HEK293T (cell line): ENCODE data around the gene TBC1D22A.

Source experiments
- CTCF ChIA-PET: fragments of 350-600 bp; formaldehyde crosslinking; extraction: SDS; loops from one replicate; lab custom pipeline; 2021; ENCODE audit warnings: antibody characterized with exemption, inconsistent platforms; lab: Yijun Ruan, JAX
- POLR2A ChIA-PET: fragments of 350-600 bp; formaldehyde crosslinking; extraction: SDS; loops from one replicate; lab custom pipeline; 2020; ENCODE audit warnings: antibody characterized with exemption, inconsistent platforms; lab: Yijun Ruan, JAX
- DNase-seq: peaks from one replicate; pipeline ENCODE4 v3.0.0; 2012; ENCODE audit warnings: mixed read lengths; ENCODE audit errors: extremely low spot score
- ARNT ChIP-seq: fragments of 450-650 bp; IDR thresholded peaks from 2 replicates; pipeline ENCODE4 v1.6.1; 2017; ENCODE audit warnings: mild to moderate bottlenecking
- BHLHE40 ChIP-seq: fragments of 450-650 bp; IDR thresholded peaks from 2 replicates; pipeline ENCODE4 v1.6.1; 2016; ENCODE audit warnings: mild to moderate bottlenecking, moderate library complexity, borderline replicate concordance
- CTBP1 ChIP-seq: fragments of 450-650 bp; IDR thresholded peaks from 2 replicates; pipeline ENCODE4 v1.6.1; 2016; ENCODE audit warnings: borderline replicate concordance
- ELF4 ChIP-seq: fragments of 450-650 bp; IDR thresholded peaks from 2 replicates; pipeline ENCODE4 v1.6.1; 2017; ENCODE audit warnings: antibody characterized with exemption
- FOXA1 ChIP-seq: fragments of 450-650 bp; IDR thresholded peaks from 2 replicates; pipeline ENCODE4 v1.6.1; 2016; ENCODE audit warnings: mild to moderate bottlenecking
- FOXK2 ChIP-seq: fragments of 450-650 bp; IDR thresholded peaks from 2 replicates; pipeline ENCODE4 v1.6.1; 2016; ENCODE audit warnings: mild to moderate bottlenecking
- FOXM1 ChIP-seq: fragments of 450-650 bp; IDR thresholded peaks from 2 replicates; pipeline ENCODE4 v1.6.1; 2017; ENCODE audit warnings: mild to moderate bottlenecking, borderline replicate concordance
- HDGF ChIP-seq: fragments of 450-650 bp; IDR thresholded peaks from 2 replicates; pipeline ENCODE4 v1.6.1; 2017; ENCODE audit warnings: antibody characterized with exemption, borderline replicate concordance
- L3MBTL2 ChIP-seq: fragments of 450-650 bp; conservative IDR thresholded peaks from 2 replicates; pipeline ENCODE4 v1.6.1; 2016; ENCODE audit warnings: mild to moderate bottlenecking
- LEF1 ChIP-seq: fragments of 450-650 bp; IDR thresholded peaks from 2 replicates; pipeline ENCODE4 v1.6.1; 2017; ENCODE audit warnings: mild to moderate bottlenecking, borderline replicate concordance
- NFRKB ChIP-seq: fragments of 450-650 bp; IDR thresholded peaks from 2 replicates; pipeline ENCODE4 v1.6.1; 2016; ENCODE audit warnings: mild to moderate bottlenecking, moderate library complexity
- SP1 ChIP-seq: fragments of 450-650 bp; IDR thresholded peaks from 2 replicates; pipeline ENCODE4 v1.6.1; 2017
- SUZ12 ChIP-seq: fragments of 450-650 bp; IDR thresholded peaks from 2 replicates; pipeline ENCODE4 v1.6.1; 2016; ENCODE audit warnings: mild to moderate bottlenecking
- TARDBP ChIP-seq: fragments of 450-650 bp; IDR thresholded peaks from 2 replicates; pipeline ENCODE4 v1.6.1; 2016
- ZNF384 ChIP-seq: fragments of 450-650 bp; IDR thresholded peaks from 2 replicates; pipeline ENCODE4 v1.6.1; 2016
- TF ChIP-seq, protein P1 (sequence below): fragments of 450-650 bp; IDR thresholded peaks from 2 replicates; pipeline ENCODE4 v1.6.1; 2016

The TBC1D22A gene

DNA sequence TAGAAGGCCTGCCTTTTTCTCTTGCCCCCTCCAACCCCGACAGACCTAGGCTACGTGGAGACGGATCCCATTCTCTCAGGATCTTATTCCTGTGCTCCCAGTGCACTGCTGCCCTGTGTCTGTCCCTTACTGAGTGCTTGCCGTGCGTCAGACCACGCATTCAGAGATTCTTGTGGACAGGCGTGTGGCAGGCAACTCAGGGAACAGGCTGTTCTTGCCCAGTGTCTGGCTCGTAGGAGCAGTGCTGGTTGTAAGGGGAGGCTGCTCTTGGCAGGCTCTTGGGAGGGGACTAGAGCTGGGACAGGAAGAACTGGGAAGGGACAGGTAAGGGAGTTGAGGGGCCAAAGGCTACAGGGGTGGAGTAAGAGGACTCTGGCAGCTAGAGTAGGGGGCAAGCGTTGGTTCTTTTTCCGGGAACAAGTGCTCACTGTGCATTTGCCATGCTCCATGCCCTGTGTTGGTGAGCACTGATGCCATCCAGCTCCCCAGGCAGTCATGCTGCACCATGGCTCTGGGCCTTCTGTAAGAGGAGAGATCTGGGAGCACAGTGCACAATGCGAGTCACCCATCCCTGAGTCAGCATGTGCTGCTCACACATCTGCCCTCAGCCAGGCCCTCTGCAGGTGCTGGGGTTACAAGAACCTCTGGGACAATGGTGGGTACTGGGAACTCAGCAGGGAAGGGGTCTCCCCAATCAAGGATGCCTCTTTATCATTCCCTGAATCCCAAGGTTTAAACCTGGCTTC, 119.1 kb downstream of the TBC1D22A start:
- POLR2A ChIA-PET, result no interaction called here

DNA sequence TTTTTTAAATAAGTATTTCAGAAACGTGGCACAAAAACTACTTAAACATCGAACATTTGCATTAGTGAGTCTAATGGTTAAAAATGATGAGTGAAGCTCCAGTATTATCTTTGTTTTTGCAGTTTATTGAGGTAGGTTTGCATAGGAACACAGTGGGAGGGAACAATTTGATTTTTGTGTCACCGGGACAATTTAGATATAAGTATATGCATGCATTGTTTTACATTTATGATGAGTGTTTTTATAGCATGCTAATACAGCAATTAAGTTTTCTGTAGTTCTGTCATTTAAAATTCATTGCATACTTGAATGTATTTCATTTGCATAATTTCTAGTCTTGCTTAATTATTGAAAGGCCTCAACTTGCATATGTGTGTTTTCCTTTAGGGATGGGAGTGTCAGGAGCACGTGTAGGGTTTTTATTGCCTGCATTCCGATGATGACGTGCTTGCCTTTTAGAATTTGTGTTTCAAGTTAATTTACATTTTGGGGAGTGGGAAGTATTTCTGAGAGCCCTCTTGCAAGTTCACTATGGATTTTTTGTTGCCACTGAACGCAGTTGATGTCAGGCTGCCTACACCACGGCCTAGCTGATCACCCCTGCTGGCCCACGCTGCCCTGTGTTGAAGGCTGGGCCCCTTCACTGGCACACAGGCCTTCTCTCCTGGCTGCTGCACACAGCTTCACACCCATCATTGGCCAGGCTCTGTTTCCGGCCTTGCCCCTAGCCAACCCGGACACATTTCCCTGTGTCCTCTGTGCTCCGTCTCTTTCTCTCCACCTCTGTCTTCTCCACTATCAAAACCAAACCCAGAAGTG, 120.9 kb downstream of the TBC1D22A start:
- no peak for DNase-seq
- TF ChIP-seq SP1, result no peak
- CTCF ChIA-PET, result no interaction called here
- POLR2A ChIA-PET, result no interaction called here

More for the DNA sequence above, 119.1 kb downstream of the TBC1D22A start:
- no peak for DNase-seq
- CTCF ChIA-PET, result no interaction called here
- TF ChIP-seq CTBP1, result no peak
- TF ChIP-seq NFRKB, result no peak
- TF ChIP-seq, protein P1, sequence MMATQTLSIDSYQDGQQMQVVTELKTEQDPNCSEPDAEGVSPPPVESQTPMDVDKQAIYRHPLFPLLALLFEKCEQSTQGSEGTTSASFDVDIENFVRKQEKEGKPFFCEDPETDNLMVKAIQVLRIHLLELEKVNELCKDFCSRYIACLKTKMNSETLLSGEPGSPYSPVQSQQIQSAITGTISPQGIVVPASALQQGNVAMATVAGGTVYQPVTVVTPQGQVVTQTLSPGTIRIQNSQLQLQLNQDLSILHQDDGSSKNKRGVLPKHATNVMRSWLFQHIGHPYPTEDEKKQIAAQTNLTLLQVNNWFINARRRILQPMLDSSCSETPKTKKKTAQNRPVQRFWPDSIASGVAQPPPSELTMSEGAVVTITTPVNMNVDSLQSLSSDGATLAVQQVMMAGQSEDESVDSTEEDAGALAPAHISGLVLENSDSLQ, result no peak
- TF ChIP-seq BHLHE40, result no peak
- TF ChIP-seq ELF4, result no peak
- TF ChIP-seq FOXK2, result no peak
- TF ChIP-seq ARNT, result no peak
- no peak for TF ChIP-seq L3MBTL2
- TF ChIP-seq LEF1, result no peak

DNA sequence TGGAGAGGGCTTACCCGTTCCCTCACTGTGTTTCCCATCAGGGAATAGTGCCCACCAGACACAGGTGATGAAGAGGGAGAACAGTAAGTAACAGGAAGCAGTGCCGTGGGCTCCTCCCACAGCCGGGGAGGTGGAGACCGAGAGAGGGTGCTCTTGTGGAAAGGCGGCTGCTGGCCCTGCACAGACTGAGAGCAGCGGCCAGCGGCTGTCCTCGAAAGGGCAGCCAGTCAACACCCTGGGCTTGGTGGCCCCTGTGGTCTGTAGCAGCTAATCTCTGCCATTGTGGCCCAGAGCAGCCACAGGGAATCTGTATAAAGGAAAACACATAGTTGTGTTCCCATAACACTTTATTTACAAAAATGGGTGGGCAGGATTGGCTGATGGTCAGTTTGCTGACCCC, 121.9 kb downstream of the TBC1D22A start:
- POLR2A ChIA-PET, result no interaction called here
- no peak for DNase-seq
- TF ChIP-seq ZNF384 (no peak), SUZ12 (no peak), BHLHE40 (no peak), HDGF (no peak), ARNT (no peak), FOXM1 (no peak), SP1 (no peak), L3MBTL2 (no peak), FOXK2 (no peak), NFRKB (no peak), ELF4 (no peak), CTBP1 (no peak), LEF1 (no peak), TARDBP (no peak)
- TF ChIP-seq, protein P1, result no peak
- CTCF ChIA-PET, result no interaction called here

DNA sequence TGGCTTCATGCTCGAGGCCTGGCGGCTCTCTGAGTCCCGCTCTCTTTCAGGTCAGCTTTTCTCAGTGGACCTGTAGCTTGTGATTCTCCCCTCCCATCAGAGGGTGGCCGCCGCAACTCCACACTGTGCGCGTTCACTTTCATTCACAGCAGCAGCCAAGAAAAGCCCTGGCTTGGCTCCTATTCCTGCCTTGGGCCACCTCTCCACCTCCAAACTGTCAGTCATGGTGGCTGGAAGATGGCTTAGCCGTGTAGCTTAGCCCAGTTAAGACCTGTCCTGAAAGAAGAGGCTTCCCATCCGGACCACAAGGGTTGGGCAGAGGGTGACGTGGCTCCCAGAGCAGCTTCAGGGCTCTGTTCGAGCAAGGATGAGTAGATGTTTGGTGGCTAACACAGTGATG, 125.5 kb downstream of the TBC1D22A start:
- ChIA-PET CTCF (interaction anchor here (0.7 to 1.3 kb wide), 2 partner anchors 89 to 564 kb away, joined by 3 read pairs; no protein-coding TSS in a partner anchor), POLR2A (no interaction called here)
- DNase-seq, result no peak
- TF ChIP-seq SUZ12 (no peak), ELF4 (no peak), ARNT (no peak), NFRKB (no peak), FOXA1 (no peak), LEF1 (no peak), HDGF (no peak), ZNF384 (no peak)

DNA sequence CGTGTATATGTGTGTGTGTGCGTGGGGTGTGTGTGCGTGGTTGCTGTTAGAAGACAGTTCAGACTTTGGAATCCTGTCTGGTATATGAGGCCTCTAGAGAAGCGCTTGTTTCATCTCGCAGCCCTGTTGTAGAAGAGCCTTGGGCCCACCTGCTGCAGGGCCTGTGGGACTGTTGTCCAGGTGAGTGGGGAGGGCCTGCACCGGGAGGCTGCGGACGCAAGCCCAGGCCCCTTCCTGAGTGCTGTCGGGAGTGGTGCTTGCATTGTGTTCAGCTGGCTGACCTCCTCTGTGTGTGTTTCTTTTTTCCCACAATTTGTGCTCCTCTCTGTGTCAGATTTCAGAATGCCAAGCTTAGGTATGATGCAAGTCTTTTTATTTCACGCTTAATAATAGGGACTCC, 128.4 kb downstream of the TBC1D22A start:
- TF ChIP-seq, protein P1, result no peak
- TF ChIP-seq HDGF (no peak), TARDBP (no peak), SUZ12 (no peak), L3MBTL2 (no peak), NFRKB (no peak), CTBP1 (no peak), SP1 (no peak), ARNT (no peak), ELF4 (no peak), LEF1 (no peak), ZNF384 (no peak), FOXA1 (no peak), FOXK2 (no peak), FOXM1 (no peak)
- ChIA-PET POLR2A (no interaction called here), CTCF (no interaction called here)
- no peak for DNase-seq

DNA sequence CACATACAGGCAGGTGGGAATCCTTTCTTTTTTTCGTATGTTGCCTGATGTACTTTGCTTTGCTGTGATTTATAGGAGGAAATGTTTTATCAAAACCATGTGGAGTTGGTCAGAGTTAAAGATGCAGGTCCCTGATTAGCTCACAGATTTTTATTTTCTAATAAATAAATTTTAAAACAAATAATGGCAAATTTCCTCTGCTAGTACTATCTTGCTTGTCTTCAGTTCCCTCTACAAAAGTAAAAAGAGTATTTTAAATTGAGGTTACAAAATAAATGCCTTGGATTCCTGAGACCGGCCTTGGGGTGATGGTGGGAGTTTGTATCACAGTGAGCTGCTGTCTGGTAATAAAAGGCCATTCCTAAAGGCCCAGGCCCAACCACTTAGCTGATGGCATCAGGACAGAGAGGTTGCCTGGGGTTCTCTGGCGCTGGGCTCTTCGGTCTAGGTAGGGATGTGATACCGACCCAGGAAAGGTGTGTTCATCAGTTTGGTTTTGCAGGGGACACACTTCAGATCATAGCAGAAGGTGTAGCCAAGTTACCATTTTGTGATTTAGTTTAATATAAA, 129.0 kb downstream of the TBC1D22A start:
- no peak for DNase-seq
- TF ChIP-seq NFRKB (no peak), BHLHE40 (no peak), SP1 (no peak), TARDBP (no peak)
- TF ChIP-seq, protein P1, result no peak
- CTCF ChIA-PET, result interaction anchor here (0.6 kb wide), 1 partner anchor 857 kb away, joined by 3 read pairs; no protein-coding TSS in a partner anchor
- POLR2A ChIA-PET, result no interaction called here
